Activated T-cell treated with anti-CD3 and anti-CD28 coated beads, Interleukin-2, amount 50 U/mL, for 4 hours (primary cell): ENCODE data around the gene ZFP3. TPM values are rescaled to one million over a fixed set of nuclear protein-coding genes. Genes with fewer than 3 reads are reported as not detected.
"Not testable (repeated sequence)": the region's sequence is repeated elsewhere in the genome, so short reads cannot be mapped to it uniquely, and the experiment has no call there.

Experiments
- ATAC-seq, 2 donors: fragments of 200-7000 bp; cut with Tn5 transposase; one replicate each; pipeline ENCODE4 v1.10.0; 2021
- DNase-seq: peaks from one replicate; pipeline ENCODE4 v3.0.0-alpha.2; 2020
- H3K27me3 Mint-ChIP-seq: one replicate; pipeline ENCODE4 v1.8.0; 2021; ENCODE audit warnings: low read depth, mixed read lengths
- H3K36me3 Mint-ChIP-seq: one replicate; pipeline ENCODE4 v1.8.0; 2022; ENCODE audit warnings: mixed read lengths; ENCODE audit not compliant: insufficient read depth
- H3K4me1 Mint-ChIP-seq: one replicate; pipeline ENCODE4 v1.8.0; 2021; ENCODE audit warnings: low read depth, mixed read lengths
- H3K4me3 Mint-ChIP-seq: one replicate; pipeline ENCODE4 v1.8.0; 2021; ENCODE audit warnings: mild to moderate bottlenecking, moderate library complexity, mixed read lengths
- H3K9me3 Mint-ChIP-seq: one replicate; pipeline ENCODE4 v1.8.0; 2021; ENCODE audit warnings: mixed read lengths
- total RNA-seq, 3 donors: library from RNA; stranded (reverse); gene quantifications; one replicate each; pipeline ENCODE4 v1.2.1, GENCODE V29; 2021

ZFP3 gene
- total RNA-seq, 3 donors from 2014 or later, result 1.7 to 2.2 (median 1.8) TPM

GRCh38 chr17:5049314-5049841 is 28.9 kb upstream of the ZFP3 start:
- no peak overlapping the region for H3K4me3 Mint-ChIP-seq

GRCh38 chr17:5050278-5050677 is 28.0 kb upstream of the ZFP3 start:
- peaks cover 39% of the 10 kb centered on the region for H3K4me1 Mint-ChIP-seq
- H3K36me3 Mint-ChIP-seq, result no peaks in the 10 kb centered on the region
- DNase-seq (no peak), ATAC-seq (no peak)
- no peak overlapping the region for H3K4me3 Mint-ChIP-seq
- H3K27me3 Mint-ChIP-seq, result no peaks in the 10 kb centered on the region
- no peaks in the 10 kb centered on the region for H3K9me3 Mint-ChIP-seq

More at GRCh38 chr17:5049314-5049841, 28.9 kb upstream of the ZFP3 start:
- H3K27me3 Mint-ChIP-seq, result no peaks in the 10 kb centered on the region
- H3K36me3 Mint-ChIP-seq, result no peaks in the 10 kb centered on the region
- H3K4me1 Mint-ChIP-seq, result peaks cover 47% of the 10 kb centered on the region
- no peaks in the 10 kb centered on the region for H3K9me3 Mint-ChIP-seq
- DNase-seq (peak; percentile 47), ATAC-seq (peak; percentile 58 to 84)

GRCh38 chr17:5055543-5055942 is 22.7 kb upstream of the ZFP3 start:
- H3K36me3 Mint-ChIP-seq, result no peaks in the 10 kb centered on the region
- H3K4me1 Mint-ChIP-seq, result no peaks in the 10 kb centered on the region
- no peak overlapping the region for H3K4me3 Mint-ChIP-seq
- ATAC-seq, result no peak
- no peaks in the 10 kb centered on the region for H3K9me3 Mint-ChIP-seq
- no peaks in the 10 kb centered on the region for H3K27me3 Mint-ChIP-seq
- DNase-seq, result no peak

GRCh38 chr17:5065227-5065744 is 13.0 kb upstream of the ZFP3 start:
- H3K4me3 Mint-ChIP-seq, result no peak overlapping the region
- H3K36me3 Mint-ChIP-seq, result no peaks in the 10 kb centered on the region
- no peak for ATAC-seq
- H3K4me1 Mint-ChIP-seq, result peaks cover 3% of the 10 kb centered on the region
- no peak for DNase-seq
- no peaks in the 10 kb centered on the region for H3K27me3 Mint-ChIP-seq
- H3K9me3 Mint-ChIP-seq, result no peaks in the 10 kb centered on the region

DNA sequence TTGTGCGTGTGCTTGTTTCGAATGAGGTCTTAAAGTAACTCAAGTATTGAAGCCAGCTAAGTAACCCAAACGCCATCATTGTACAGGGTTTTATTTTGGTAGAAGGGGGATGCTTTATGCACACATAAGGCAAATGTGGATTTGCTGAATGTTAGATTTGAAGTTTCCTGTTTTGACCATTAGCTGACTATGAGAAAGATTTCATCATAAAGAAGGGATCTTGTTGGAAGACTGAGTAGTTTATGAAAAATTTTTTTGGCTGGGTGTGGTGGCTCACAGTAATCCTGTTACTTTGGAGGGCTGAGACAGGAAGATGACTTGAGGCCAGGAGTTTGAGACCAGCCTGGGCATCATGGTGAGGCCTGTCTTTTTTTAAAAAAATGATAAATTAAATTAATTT is 10.0 kb upstream of the ZFP3 start:
- H3K4me3 Mint-ChIP-seq, result no peak overlapping the region

GRCh38 chr17:5069724-5070123 is 8.5 kb upstream of the ZFP3 start:
- no peak overlapping the region for H3K4me3 Mint-ChIP-seq
- no peaks in the 10 kb centered on the region for H3K27me3 Mint-ChIP-seq
- H3K36me3 Mint-ChIP-seq, result no peaks in the 10 kb centered on the region
- no peak for DNase-seq
- ATAC-seq, result no peak
- no peaks in the 10 kb centered on the region for H3K9me3 Mint-ChIP-seq
- no peaks in the 10 kb centered on the region for H3K4me1 Mint-ChIP-seq

More for the DNA sequence above, 10.0 kb upstream of the ZFP3 start:
- H3K36me3 Mint-ChIP-seq, result no peaks in the 10 kb centered on the region
- ATAC-seq (no peak), DNase-seq (no peak)
- no peaks in the 10 kb centered on the region for H3K4me1 Mint-ChIP-seq
- no peaks in the 10 kb centered on the region for H3K27me3 Mint-ChIP-seq
- no peaks in the 10 kb centered on the region for H3K9me3 Mint-ChIP-seq

DNA sequence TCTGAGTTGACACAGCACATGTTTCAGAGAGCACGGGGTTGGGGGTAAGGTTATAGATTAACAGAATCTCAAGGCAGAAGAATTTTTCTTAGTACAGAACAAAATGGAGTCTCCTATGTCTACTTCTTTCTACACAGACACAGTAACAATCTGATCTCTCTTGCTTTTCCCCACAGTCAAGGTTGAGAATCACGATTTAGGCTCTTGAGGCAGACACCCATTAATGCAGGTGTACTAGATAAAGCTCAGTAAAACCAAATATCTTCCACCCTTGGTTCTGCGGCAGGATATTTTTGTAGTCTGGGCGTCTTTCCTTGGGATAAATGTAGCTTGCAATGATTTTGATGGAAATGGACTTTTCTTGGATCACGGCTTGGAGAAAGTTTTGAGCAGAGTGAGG is 2.8 kb upstream of the ZFP3 start:
- H3K36me3 Mint-ChIP-seq, H3K9me3 Mint-ChIP-seq, H3K27me3 Mint-ChIP-seq, ATAC-seq, H3K4me3 Mint-ChIP-seq, DNase-seq: not testable (repeated sequence)
- peaks cover 24% of the 10 kb centered on the region for H3K4me1 Mint-ChIP-seq

DNA sequence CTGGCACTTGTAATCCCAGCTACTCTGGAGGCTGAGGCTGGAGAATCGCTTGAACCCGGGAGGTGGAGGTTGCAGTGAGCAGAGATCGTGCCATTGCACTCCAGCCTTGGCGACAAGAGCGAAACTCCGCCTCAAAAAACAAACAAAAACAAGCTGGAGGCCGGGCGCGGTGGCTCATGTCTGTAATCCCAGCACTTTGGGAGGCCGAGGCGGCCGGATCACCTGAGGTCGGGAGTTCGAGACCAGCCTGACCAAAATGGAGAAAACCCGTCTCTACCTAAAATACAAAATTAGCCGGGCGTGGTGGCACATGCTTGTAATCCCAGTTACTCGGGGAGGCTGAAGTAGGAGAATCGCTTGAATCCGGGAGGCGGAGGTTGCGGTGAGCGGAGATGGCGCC is 992 bp upstream of the ZFP3 start:
- not testable (repeated sequence) for H3K9me3 Mint-ChIP-seq, DNase-seq, ATAC-seq

DNA sequence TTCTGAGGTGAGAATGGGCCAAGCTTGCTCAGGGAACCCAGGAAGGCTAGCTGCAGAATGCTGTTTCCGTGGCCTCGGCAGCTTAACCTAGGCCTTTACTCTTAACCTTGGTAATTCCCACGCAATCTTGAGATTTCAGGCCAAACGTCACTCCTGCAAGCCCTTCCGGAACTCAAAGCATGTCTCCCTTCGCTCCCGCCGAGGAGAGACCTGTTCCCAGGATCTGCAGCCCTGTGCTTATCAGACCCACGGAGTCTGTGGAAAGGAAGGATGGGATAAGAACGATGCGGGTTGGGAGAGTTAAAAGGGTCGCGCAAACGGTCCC is 524 bp upstream of the ZFP3 start:
- peak overlapping the region; percentile 81 for H3K4me3 Mint-ChIP-seq
- H3K9me3 Mint-ChIP-seq, result no peaks in the 10 kb centered on the region
- ATAC-seq, result peak in 1 of 2 donors; percentile 5
- H3K27me3 Mint-ChIP-seq, result no peaks in the 10 kb centered on the region
- H3K4me1 Mint-ChIP-seq, result peaks cover 28% of the 10 kb centered on the region
- DNase-seq, result no peak
- peaks cover 8% of the 10 kb centered on the region for H3K36me3 Mint-ChIP-seq

More for the DNA sequence above, 992 bp upstream of the ZFP3 start:
- Mint-ChIP-seq H3K4me3 (peak overlapping the region; percentile 81), H3K4me1 (peaks cover 28% of the 10 kb centered on the region)
- not testable (repeated sequence) for H3K27me3 Mint-ChIP-seq, H3K36me3 Mint-ChIP-seq

- ATAC-seq (no peak), DNase-seq (no peak)
- no peak overlapping the region for H3K4me3 Mint-ChIP-seq
- peaks cover 25% of the 10 kb centered on the region for H3K36me3 Mint-ChIP-seq
- no peaks in the 10 kb centered on the region for H3K27me3 Mint-ChIP-seq
- peaks cover 8% of the 10 kb centered on the region for H3K9me3 Mint-ChIP-seq
- peaks cover 30% of the 10 kb centered on the region for H3K4me1 Mint-ChIP-seq
Measured at GRCh38 chr17:5080591-5080990, 2.3 kb downstream of the ZFP3 start.

DNA sequence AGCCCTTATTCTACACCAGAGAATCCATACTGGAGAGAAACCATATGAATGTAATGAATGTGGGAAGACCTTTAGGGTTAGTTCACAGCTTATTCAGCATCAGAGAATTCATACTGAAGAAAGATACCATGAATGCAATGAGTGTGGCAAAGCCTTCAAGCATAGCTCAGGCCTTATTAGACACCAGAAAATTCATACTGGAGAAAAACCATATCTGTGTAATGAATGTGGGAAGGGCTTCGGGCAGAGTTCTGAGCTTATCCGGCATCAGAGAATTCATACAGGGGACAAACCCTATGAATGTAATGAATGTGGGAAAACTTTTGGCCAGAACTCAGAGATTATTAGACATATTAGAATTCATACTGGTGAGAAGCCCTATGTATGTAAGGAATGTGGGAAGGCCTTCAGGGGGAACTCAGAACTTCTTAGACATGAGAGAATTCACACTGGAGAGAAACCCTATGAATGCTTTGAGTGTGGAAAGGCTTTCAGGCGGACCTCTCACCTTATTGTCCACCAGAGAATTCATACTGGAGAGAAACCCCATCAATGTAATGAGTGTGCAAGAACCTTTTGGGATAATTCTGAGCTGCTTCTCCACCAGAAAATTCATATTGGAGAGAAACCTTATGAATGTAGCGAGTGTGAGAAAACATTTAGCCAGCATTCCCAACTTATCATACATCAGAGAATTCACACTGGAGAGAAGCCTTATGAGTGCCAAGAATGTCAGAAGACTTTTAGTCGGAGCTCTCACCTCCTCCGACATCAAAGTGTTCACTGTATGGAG is 14.1 kb downstream of the ZFP3 start:
- Mint-ChIP-seq H3K9me3 (peaks cover 59% of the 10 kb centered on the region), H3K27me3 (peaks cover 8% of the 10 kb centered on the region), H3K4me3 (no peak overlapping the region), H3K36me3 (peaks cover 54% of the 10 kb centered on the region), H3K4me1 (no peaks in the 10 kb centered on the region)
- ATAC-seq (no peak), DNase-seq (no peak)

- ATAC-seq (no peak), DNase-seq (no peak)
- Mint-ChIP-seq H3K4me3 (peak overlapping the region; percentile 24), H3K4me1 (no peaks in the 10 kb centered on the region), H3K36me3 (peaks cover 16% of the 10 kb centered on the region), H3K27me3 (peaks cover 11% of the 10 kb centered on the region), H3K9me3 (peaks cover 39% of the 10 kb centered on the region)
Measured at GRCh38 chr17:5096731-5097100, 18.4 kb downstream of the ZFP3 start.

- ATAC-seq (peak; percentile 85), DNase-seq (peak; percentile 38)
- H3K27me3 Mint-ChIP-seq, result peaks cover 11% of the 10 kb centered on the region
- H3K9me3 Mint-ChIP-seq, result peaks cover 34% of the 10 kb centered on the region
- peaks cover 13% of the 10 kb centered on the region for H3K36me3 Mint-ChIP-seq
- H3K4me1 Mint-ChIP-seq, result no peaks in the 10 kb centered on the region
- H3K4me3 Mint-ChIP-seq, result peak overlapping the region; percentile 69
Measured at GRCh38 chr17:5097101-5097834, 19.0 kb downstream of the ZFP3 start.

- DNase-seq (no peak), ATAC-seq (no peak)
- peaks cover 23% of the 10 kb centered on the region for H3K9me3 Mint-ChIP-seq
- H3K27me3 Mint-ChIP-seq, result peaks cover 11% of the 10 kb centered on the region
- H3K4me3 Mint-ChIP-seq, result no peak overlapping the region
- H3K36me3 Mint-ChIP-seq, result peaks cover 5% of the 10 kb centered on the region
- H3K4me1 Mint-ChIP-seq, result no peaks in the 10 kb centered on the region
Measured at GRCh38 chr17:5099271-5099670, 21.0 kb downstream of the ZFP3 start.
